Breast epithelium (tissue), 4 donors: ENCODE results near the gene GPC3. TPM values are rescaled to one million over a fixed set of nuclear protein-coding genes. Genes with fewer than 3 reads are reported as not detected.

ENCODE experiments used
- DNase-seq, 2 donors: peaks; one replicate each; pipeline ENCODE4 v3.0.0-alpha.2; 2019; ENCODE audit warnings: low spot score in 2 of 2
- H3K27ac ChIP-seq, 2 donors: fragments of 200-600 bp; sonication (generic) in 1 of 2; one replicate each; pipeline ENCODE4 v1.5.1; 2016 to 2019; ENCODE audit warnings: mild to moderate bottlenecking in 1 of 2
- H3K27me3 ChIP-seq, 2 donors: fragments of 200-600 bp; sonication (generic) in 1 of 2; one replicate each; pipeline versions ENCODE4 v1.5.1 to v1.6.0; 2017 to 2019; ENCODE audit warnings: control low read depth in 1 of 2, mild to moderate bottlenecking in 1 of 2
- H3K36me3 ChIP-seq: fragments of 200-600 bp; one replicate; pipeline ENCODE4 v1.5.1; 2019
- H3K4me1 ChIP-seq, 2 donors: fragments of 200-600 bp; sonication (generic); one replicate each; pipeline ENCODE4 v1.5.1; 2016 to 2019; ENCODE audit warnings: control low read depth in 1 of 2
- H3K4me3 ChIP-seq, 3 donors: fragments of 200-600 bp; sonication (generic); 1 replicate in 2 of 3; 2 replicates in 1 of 3; pipeline ENCODE4 v1.5.1; 2016 to 2019; ENCODE audit warnings: mild to moderate bottlenecking in 3 of 3, moderate library complexity in 2 of 3
- H3K9me3 ChIP-seq, 2 donors: fragments of 200-600 bp; sonication (generic) in 1 of 2; one replicate each; pipeline ENCODE4 v1.5.1; 2016 to 2019; ENCODE audit warnings: control low read depth in 1 of 2
- CTCF ChIP-seq, 3 donors: fragments of 450-650 bp; IDR thresholded peaks; one replicate each; pipeline ENCODE4 v1.5.1; 2016 to 2017; ENCODE audit warnings: antibody characterized with exemption in 3 of 3, mild to moderate bottlenecking in 3 of 3, moderate library complexity in 3 of 3
- POLR2A ChIP-seq: fragments of 450-650 bp; IDR thresholded peaks from one replicate; pipeline ENCODE4 v1.6.1; 2016; ENCODE audit warnings: antibody characterized with exemption, mild to moderate bottlenecking, moderate library complexity
- POLR2AphosphoS5 ChIP-seq, 3 donors: sonication (generic); formaldehyde crosslinking; IDR thresholded peaks; one replicate each; pipeline ENCODE4 v1.6.1; 2017; ENCODE audit warnings: antibody characterized with exemption in 3 of 3
- intact Hi-C: fragments of 100-400 bp; cut with DNase I; formaldehyde crosslinking; loops from one replicate; pipeline ENCODE4 v1.15.1; 2023; ENCODE audit warnings: low total_unique reads
- total RNA-seq, 3 donors: library from RNA; depleted of rRNA; stranded (reverse); fragments of >200 nt; gene quantifications; one replicate each; pipeline ENCODE4 v1.1.0, GENCODE V29; 2016

The GPC3 gene
- total RNA-seq, 3 donors from 2014 or later, result 29.7 to 99.2 (median 89.1) TPM

DNA sequence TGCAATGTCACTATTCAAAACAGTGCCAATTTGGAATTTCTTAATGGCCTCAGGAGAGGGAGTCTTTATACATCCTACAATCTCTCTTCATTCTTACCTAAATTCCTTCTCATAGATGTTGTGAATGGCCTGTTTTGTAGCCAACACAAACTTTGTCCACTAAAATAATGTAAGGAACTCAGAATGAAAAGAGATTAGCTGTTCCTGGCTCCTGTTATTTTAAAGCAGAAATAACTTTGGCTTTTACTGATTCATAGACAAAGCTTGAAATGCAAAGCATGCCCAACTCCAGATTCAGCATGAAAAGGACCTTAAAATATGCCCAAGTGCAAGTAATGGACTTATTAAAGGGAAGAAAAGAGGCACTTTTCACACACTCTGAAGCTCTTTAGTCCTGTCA lies 424.1 kb downstream of the GPC3 start:
- Histone ChIP-seq H3K4me1 (no peaks in the 10 kb centered on the region), H3K4me3 (no peak overlapping the region), H3K9me3 (no peaks in the 10 kb centered on the region), H3K27ac (no peak overlapping the region), H3K27me3 (peaks cover 0 to 27% of the 10 kb centered on the region in 2 donors), H3K36me3 (no peaks in the 10 kb centered on the region)
- no peak for DNase-seq
- TF ChIP-seq POLR2AphosphoS5 (IDR thresholded peaks at IDR 0.05) (no peak), POLR2A (no peak), CTCF (IDR thresholded peaks at IDR 0.05) (no peak)
- intact Hi-C loops, result no loop called here

GRCh38 chrX:133559909-133560308 lies 425.5 kb downstream of the GPC3 start:
- H3K4me1 ChIP-seq, result no peaks in the 10 kb centered on the region
- no peak overlapping the region for H3K4me3 ChIP-seq
- peaks cover 0 to 20% of the 10 kb centered on the region in 2 donors for H3K27me3 ChIP-seq
- no peaks in the 10 kb centered on the region for H3K36me3 ChIP-seq
- H3K27ac ChIP-seq, result no peak overlapping the region
- no peak for DNase-seq
- TF ChIP-seq CTCF (IDR thresholded peaks at IDR 0.05) (no peak), POLR2AphosphoS5 (IDR thresholded peaks at IDR 0.05) (no peak), POLR2A (no peak)
- intact Hi-C loops, result no loop called here
- H3K9me3 ChIP-seq, result peaks cover 3 to 6% of the 10 kb centered on the region in 2 donors

- Histone ChIP-seq H3K4me3 (no peak overlapping the region), H3K27ac (no peak overlapping the region), H3K9me3 (peaks cover 5 to 7% of the 10 kb centered on the region in 2 donors), H3K27me3 (peaks cover 0 to 37% of the 10 kb centered on the region in 2 donors), H3K36me3 (no peaks in the 10 kb centered on the region), H3K4me1 (no peaks in the 10 kb centered on the region)
- intact Hi-C loops, result no loop called here
- TF ChIP-seq POLR2A, result no peak
- no peak for DNase-seq
These were observed 429.5 kb downstream of the GPC3 start for GRCh38 chrX:133555782-133556458.

- no peak for DNase-seq
- intact Hi-C loops, result no loop called here
- TF ChIP-seq CTCF (IDR thresholded peaks at IDR 0.05) (no peak), POLR2AphosphoS5 (IDR thresholded peaks at IDR 0.05) (no peak), POLR2A (no peak)
- H3K9me3 ChIP-seq, result peaks cover 5 to 7% of the 10 kb centered on the region in 2 donors
- H3K36me3 ChIP-seq, result no peaks in the 10 kb centered on the region
- H3K27ac ChIP-seq, result no peak overlapping the region
- peaks cover 0 to 38% of the 10 kb centered on the region in 2 donors for H3K27me3 ChIP-seq
- H3K4me3 ChIP-seq, result no peak overlapping the region
- no peaks in the 10 kb centered on the region for H3K4me1 ChIP-seq
These were observed 434.5 kb downstream of the GPC3 start for GRCh38 chrX:133550665-133551485.

GRCh38 chrX:133549295-133549933 lies 436.0 kb downstream of the GPC3 start:
- Histone ChIP-seq H3K4me1 (no peaks in the 10 kb centered on the region), H3K9me3 (no peaks in the 10 kb centered on the region), H3K27me3 (peaks cover 0 to 38% of the 10 kb centered on the region in 2 donors), H3K27ac (no peak overlapping the region), H3K36me3 (no peaks in the 10 kb centered on the region), H3K4me3 (no peak overlapping the region)
- intact Hi-C loops, result no loop called here
- no peak for DNase-seq
- TF ChIP-seq CTCF (IDR thresholded peaks at IDR 0.05) (no peak), POLR2AphosphoS5 (IDR thresholded peaks at IDR 0.05) (no peak), POLR2A (no peak)
